Heart left ventricle (tissue), 13 donors: ENCODE results near the gene GAS7.

Experiments used
- CTCF ChIP-seq, 12 donors: fragments of 200-600 bp; sonication (generic) in 4 of 12; IDR thresholded peaks; one replicate each; pipeline versions ENCODE4 v1.5.0 to v1.8.0; 2018 to 2022; ENCODE audit warnings: antibody characterized with exemption in 12 of 12, mild to moderate bottlenecking in 5 of 12
- POLR2A ChIP-seq, 2 donors: fragments of 450-650 bp; IDR thresholded peaks; one replicate each; pipeline ENCODE4 v1.6.1; 2017; ENCODE audit warnings: antibody characterized with exemption in 2 of 2, mild to moderate bottlenecking in 2 of 2, moderate library complexity in 2 of 2
- donor health status: ischemic (EF 13 %, LVEDD 7.1; RV severe dilation, severe dysfunction).
- donor health status: DM: no; HTN: yes; CAD: no.
- donor health status: DM: no; HTN: no; CAD: no.
- donor health status: ischemic (EF 25% LVEDD 6.9; RV normal size, moderate dysfunction).
- donor health status: ischemic (EF 25% LVEDD 5.7; RV mildly dilated, moderate dysfunction).
- donor health status: ischemic (EF 35%, LVEDD 5.7; RV mildly dilated, moderate dysfunction).
- donor health status: nonischemic (EF 11% LVEDD 7.7; RV severe dilation, severe dysfunction).
- donor health status: DM: yes; HTN: yes; CAD: no.
- donor health status: PGD.
- donor health status: ischemic (EF 29% LVEDD 5.4; RV normal size, mild dysfunction).
- donor health status: nonischemic (EF 23%, LVEDD 6.1; RV moderate dilation, normal function).

DNA sequence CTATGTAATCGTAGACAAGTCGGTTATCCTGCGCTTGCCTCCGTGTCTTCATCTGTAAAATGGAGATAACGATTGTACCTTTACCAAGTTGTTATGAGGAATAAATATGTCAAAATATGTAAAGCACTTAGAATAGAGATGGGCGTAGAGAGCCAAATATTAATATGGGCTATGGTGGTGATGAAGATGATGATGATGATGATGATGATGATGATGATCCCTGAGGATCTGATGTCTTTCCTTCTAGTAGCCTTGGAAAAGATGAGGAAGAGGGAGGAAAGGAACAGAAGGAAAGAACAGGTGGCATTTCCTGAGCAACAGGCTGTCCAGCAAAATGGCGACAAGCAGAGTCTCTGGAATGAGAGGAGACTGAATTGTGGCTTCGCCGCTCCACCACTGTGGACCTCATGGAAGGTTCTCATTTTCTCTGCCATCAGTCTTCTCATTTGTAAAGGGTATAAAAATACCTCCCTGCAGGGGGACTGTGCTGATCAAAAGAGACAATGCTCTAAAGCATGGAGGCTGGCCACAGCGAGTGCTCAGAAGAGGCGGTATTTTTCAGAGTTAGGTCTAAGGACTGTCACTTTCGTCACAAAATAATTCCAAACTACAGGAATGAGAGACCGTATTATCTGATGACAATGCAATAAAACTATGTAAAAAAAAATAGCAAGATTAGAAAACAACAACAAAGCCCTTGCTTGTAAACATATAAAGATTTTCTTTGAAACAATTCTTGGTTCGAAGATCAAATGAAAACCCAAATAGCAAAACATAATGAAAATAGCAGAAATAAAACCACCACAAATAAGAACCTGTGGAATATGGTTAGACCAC, 276.2 kb downstream of the GAS7 start:
- TF ChIP-seq POLR2A (IDR thresholded peaks at IDR 0.05): no peak
- TF ChIP-seq CTCF (IDR thresholded peaks at IDR 0.05): no peak
